H1 (cell line): ENCODE measurements around the gene PUDP. TPM values are rescaled to one million over a fixed set of nuclear protein-coding genes. Genes with fewer than 3 reads are reported as not detected.

ENCODE experiments used
- CTCF ChIA-PET: fragments of 300-600 bp; sonication (Branson Sonifier 250); formaldehyde crosslinking; loops from one replicate; lab custom pipeline; 2021; ENCODE audit not compliant: partially characterized antibody; lab: Charles Lee
- POLR2A ChIA-PET: fragments of 300-600 bp; sonication (Branson Sonifier 250); formaldehyde crosslinking; loops from one replicate; lab custom pipeline; 2021; ENCODE audit warnings: inconsistent platforms; ENCODE audit not compliant: partially characterized antibody; lab: Charles Lee
- DNase-seq, 2 experiments: peaks; one replicate each; pipeline versions ENCODE4 v3.0.0 to v3.0.0-alpha.2; 2010 to 2022; ENCODE audit warnings: low spot score in 2 of 2, low read depth in 1 of 2, mixed read lengths in 1 of 2
- FAIRE-seq: peaks from 2 replicates; lab custom pipeline; 2011; peaks lifted over from hg19 to GRCh38; lab: Jason Lieb, UNC
- H2AFZ ChIP-seq: 2 replicates; pipeline ENCODE4 v1.8.1; 2012; ENCODE audit warnings: low read length, inconsistent platforms
- H2AK5ac ChIP-seq: 2 replicates; pipeline ENCODE4 v1.6.1; 2013; ENCODE audit warnings: low read depth, low read length
- H2BK120ac ChIP-seq: replicated peaks from 2 replicates; pipeline ENCODE3; 2013; ENCODE audit warnings: low read depth, low read length, inconsistent platforms
- H2BK12ac ChIP-seq: 2 replicates; pipeline ENCODE4 v1.6.1; 2013; ENCODE audit warnings: low read depth, low read length
- H2BK15ac ChIP-seq: 2 replicates; pipeline ENCODE4 v1.6.1; 2013; ENCODE audit warnings: low read length
- H2BK20ac ChIP-seq: 2 replicates; pipeline ENCODE4 v1.6.1; 2013; ENCODE audit warnings: low read length
- H2BK5ac ChIP-seq: 2 replicates; pipeline ENCODE4 v1.6.1; 2013; ENCODE audit warnings: low read depth, low read length
- H3K14ac ChIP-seq: 2 replicates; pipeline ENCODE4 v1.6.1; 2013; ENCODE audit warnings: inconsistent platforms; ENCODE audit not compliant: insufficient read length
- H3K18ac ChIP-seq: 2 replicates; pipeline ENCODE4 v1.6.1; 2013; ENCODE audit warnings: low read length; ENCODE audit errors: extremely low read depth
- H3K23ac ChIP-seq: 2 replicates; pipeline ENCODE4 v1.6.1; 2013; ENCODE audit warnings: inconsistent platforms; ENCODE audit not compliant: insufficient read length
- H3K23me2 ChIP-seq: 2 replicates; pipeline ENCODE4 v1.6.1; 2013; ENCODE audit warnings: low read depth, low read length
- H3K27ac ChIP-seq: 2 replicates; pipeline ENCODE4 v1.6.1; 2011; ENCODE audit warnings: low read depth, low read length, inconsistent platforms
- H3K27me3 ChIP-seq, 4 experiments: replicated peaks in 1 of 4; 1 replicate in 1 of 4; 2 replicates in 3 of 4; pipeline versions ENCODE4 v1.6.1 to v1.8.1; 2011 to 2013; ENCODE audit warnings: low read length in 3 of 4, mild to moderate bottlenecking in 3 of 4, inconsistent platforms in 2 of 4, mixed read lengths in 2 of 4, moderate library complexity in 1 of 4; ENCODE audit not compliant: control insufficient read depth in 3 of 4, insufficient read depth in 3 of 4; ENCODE audit errors: extremely low read depth in 1 of 4
- H3K36me3 ChIP-seq, 4 experiments: 2 replicates each; pipeline versions ENCODE4 v1.6.1 to v1.8.1; 2011 to 2013; ENCODE audit warnings: mild to moderate bottlenecking in 4 of 4, low read length in 3 of 4, moderate library complexity in 2 of 4, control low read depth in 1 of 4, inconsistent platforms in 1 of 4; ENCODE audit not compliant: insufficient read depth in 4 of 4, control insufficient read depth in 2 of 4
- H3K4ac ChIP-seq: replicated peaks from 2 replicates; pipeline ENCODE3; 2013; ENCODE audit warnings: low read length, low read depth, mixed read lengths, inconsistent platforms; ENCODE audit not compliant: insufficient read length
- H3K4me1 ChIP-seq, 4 experiments: replicated peaks in 1 of 4; 1 replicate in 1 of 4; 2 replicates in 3 of 4; pipeline versions ENCODE4 v1.6.1 to v1.8.1; 2011 to 2013; ENCODE audit warnings: low read length in 3 of 4, inconsistent platforms in 2 of 4, mixed read lengths in 1 of 4; ENCODE audit not compliant: insufficient read depth in 4 of 4, control insufficient read depth in 3 of 4
- H3K4me2 ChIP-seq, 2 experiments: 2 replicates each; pipeline versions ENCODE4 v1.6.1 to v1.8.1; 2011 to 2013; ENCODE audit warnings: low read depth in 2 of 2, low read length in 2 of 2, control low read depth in 1 of 2, inconsistent platforms in 1 of 2, mild to moderate bottlenecking in 1 of 2; ENCODE audit not compliant: insufficient read depth in 1 of 2
- H3K4me3 ChIP-seq, 4 experiments: fragments of 200-600, 300-600 bp in 1 of 4; sonication (generic), shearing (Covaris generic), sonication (Bioruptor Twin) in 1 of 4; 2 replicates each; pipeline versions ENCODE4 v1.5.1 to v1.8.1; 2011 to 2016; ENCODE audit warnings: low read length in 4 of 4, low read depth in 3 of 4, control low read depth in 2 of 4, inconsistent platforms in 2 of 4, mild to moderate bottlenecking in 2 of 4, mixed read lengths in 1 of 4, moderate library complexity in 1 of 4; ENCODE audit not compliant: insufficient read depth in 2 of 4; ENCODE audit errors: extremely low read depth in 1 of 4
- H3K56ac ChIP-seq: replicated peaks from 2 replicates; pipeline ENCODE3; 2013; ENCODE audit warnings: low read depth, mild to moderate bottlenecking, mixed read lengths, low read length, inconsistent platforms; ENCODE audit not compliant: insufficient read length
- H3K79me1 ChIP-seq: 2 replicates; pipeline ENCODE4 v1.6.1; 2013; ENCODE audit warnings: low read depth, low read length, control low read depth
- H3K79me2 ChIP-seq, 2 experiments: 2 replicates each; pipeline versions ENCODE4 v1.6.1 to v1.8.1; 2012 to 2013; ENCODE audit warnings: low read length in 2 of 2, mild to moderate bottlenecking in 2 of 2, inconsistent platforms in 1 of 2; ENCODE audit not compliant: insufficient read depth in 2 of 2, control insufficient read depth in 1 of 2
- H3K9ac ChIP-seq, 4 experiments: replicated peaks in 1 of 4; 1 replicate in 1 of 4; 2 replicates in 3 of 4; pipeline versions ENCODE4 v1.6.1 to v1.8.1; 2011 to 2013; ENCODE audit warnings: low read depth in 3 of 4, low read length in 3 of 4, control low read depth in 2 of 4, mild to moderate bottlenecking in 2 of 4, moderate library complexity in 2 of 4, inconsistent platforms in 1 of 4; ENCODE audit errors: extremely low read depth in 1 of 4
- H3K9me3 ChIP-seq, 2 experiments: 2 replicates each; pipeline versions ENCODE4 v1.6.1 to v1.8.1; 2012 to 2013; ENCODE audit warnings: mild to moderate bottlenecking in 2 of 2, moderate library complexity in 2 of 2, control low read depth in 1 of 2, inconsistent platforms in 1 of 2, low read depth in 1 of 2, low read length in 1 of 2, mixed read lengths in 1 of 2; ENCODE audit not compliant: insufficient read depth in 2 of 2
- H4K20me1 ChIP-seq, 2 experiments: replicated peaks in 1 of 2; 2 replicates each; pipeline versions ENCODE3 to v1.8.1; 2011 to 2013; ENCODE audit warnings: inconsistent platforms in 2 of 2, low read length in 2 of 2, mild to moderate bottlenecking in 1 of 2; ENCODE audit not compliant: insufficient read depth in 2 of 2, control insufficient read depth in 1 of 2
- H4K5ac ChIP-seq: 2 replicates; pipeline ENCODE4 v1.6.1; 2013; ENCODE audit warnings: low read length, low read depth, mixed read lengths, inconsistent platforms; ENCODE audit not compliant: insufficient read length
- H4K8ac ChIP-seq: 2 replicates; pipeline ENCODE4 v1.8.0; 2013; ENCODE audit warnings: mild to moderate bottlenecking, moderate library complexity, low read length, inconsistent platforms; ENCODE audit not compliant: insufficient read depth; ENCODE audit errors: extremely low read depth
- H4K91ac ChIP-seq: replicated peaks from 2 replicates; pipeline ENCODE3; 2013; ENCODE audit warnings: low read length, mixed read lengths, inconsistent platforms; ENCODE audit not compliant: insufficient read length
- WGBS, 2 experiments: shearing (Covaris generic) in 1 of 2; methylation state at CpG; one replicate each; pipeline versions ENCODE4 v1.1.6 to v1.1.7; 2013 to 2015; ENCODE audit warnings: low lambda C conversion rate in 2 of 2, mixed read lengths in 2 of 2, inconsistent platforms in 1 of 2, low coverage in 1 of 2, missing lambda C conversion rate in 1 of 2; ENCODE audit not compliant: insufficient replicate concordance in 2 of 2, insufficient coverage in 1 of 2, insufficient read length in 1 of 2; ENCODE audit errors: extremely low coverage in 1 of 2, missing lambda C conversion rate in 1 of 2; 5-methylcytosine and 5-hydroxymethylcytosine counted together
- polyA plus RNA-seq, 7 experiments: library from polyadenylated mRNA; depleted of rRNA in 3 of 7; stranded (reverse) in 5 of 7; unstranded in 2 of 7; fragments of >200 nt in 5 of 7; fragments of 200-250 nt in 2 of 7; gene quantifications; 1 replicate in 5 of 7; 2 replicates in 1 of 7; 4 replicates in 1 of 7; pipeline versions ENCODE4 v1.2.1 to v1.2.3, GENCODE V29; 2011 to 2013; ENCODE audit warnings: missing spikeins in 2 of 7, mixed read lengths in 2 of 7
- total RNA-seq: library from RNA; stranded (reverse); fragmentation: NEBNext Ultra II Directional; extraction: Animal tissue kit (Norgen Biotek cat#: 25700); gene quantifications from 2 replicates; pipeline ENCODE4 v1.2.1, GENCODE V29; 2021

The PUDP gene
- total and polyA plus RNA-seq, 2 of the 8 experiments (the other 6 are each of a cell fraction or from before 2014, with no cell fraction given): 27.2 to 30.2 TPM

- Histone ChIP-seq H2BK20ac (no peak overlapping the region), H3K9ac (no peak overlapping the region), H4K91ac (no peak overlapping the region), H3K79me1 (no peaks in the 10 kb centered on the region), H3K27me3 (no peaks in the 10 kb centered on the region), H3K4me3 (no peak overlapping the region), H3K4me1 (peaks cover 0 to 4% (median 0%) of the 10 kb centered on the region in 4 experiments; a peak in 2 of 7 replicates), H2BK12ac (no peak overlapping the region), H4K5ac (no peak overlapping the region), H2AK5ac (no peak overlapping the region), H4K8ac (no peak overlapping the region), H3K27ac (no peak overlapping the region), H3K79me2 (peaks cover 0 to 3% of the 10 kb centered on the region in 2 experiments; a peak in 1 of 4 replicates), H4K20me1 (no peaks in the 10 kb centered on the region), H3K23me2 (peaks cover 6% of the 10 kb centered on the region; the same call in 1 of the 2 replicates), H2BK120ac (no peak overlapping the region), H2BK5ac (no peak overlapping the region), H3K4ac (no peak overlapping the region), H3K23ac (no peak overlapping the region), H3K4me2 (no peak overlapping the region), H2AFZ (no peak overlapping the region), H3K36me3 (no peaks in the 10 kb centered on the region), H3K14ac (no peak overlapping the region), H2BK15ac (no peak overlapping the region), H3K9me3 (no peaks in the 10 kb centered on the region), H3K18ac (no peak overlapping the region), H3K56ac (no peak overlapping the region)
- 75% methylated on average over 2 of the region's 3 CpGs; no CpG with 5 or more reads in 1 of the 2 experiments for WGBS, 2 experiments
- ChIA-PET POLR2A (no interaction called here), CTCF (interaction anchor here (0.8 kb wide), 1 partner anchor 13 kb away, joined by 4 read pairs; no protein-coding TSS in a partner anchor)
- FAIRE-seq: no peak
- no peak for DNase-seq
These were observed 2.5 kb downstream of the PUDP start for GRCh38 chrX:7145454-7145853.
